ENCODE data around the gene CARNS1. TPM values are rescaled to one million over a fixed set of nuclear protein-coding genes. Genes with fewer than 3 reads are reported as not detected.

Gene CARNS1
- total RNA-seq, 1 donor from 2014 or later: 0.29 TPM

- TF ChIP-seq, protein P1, sequence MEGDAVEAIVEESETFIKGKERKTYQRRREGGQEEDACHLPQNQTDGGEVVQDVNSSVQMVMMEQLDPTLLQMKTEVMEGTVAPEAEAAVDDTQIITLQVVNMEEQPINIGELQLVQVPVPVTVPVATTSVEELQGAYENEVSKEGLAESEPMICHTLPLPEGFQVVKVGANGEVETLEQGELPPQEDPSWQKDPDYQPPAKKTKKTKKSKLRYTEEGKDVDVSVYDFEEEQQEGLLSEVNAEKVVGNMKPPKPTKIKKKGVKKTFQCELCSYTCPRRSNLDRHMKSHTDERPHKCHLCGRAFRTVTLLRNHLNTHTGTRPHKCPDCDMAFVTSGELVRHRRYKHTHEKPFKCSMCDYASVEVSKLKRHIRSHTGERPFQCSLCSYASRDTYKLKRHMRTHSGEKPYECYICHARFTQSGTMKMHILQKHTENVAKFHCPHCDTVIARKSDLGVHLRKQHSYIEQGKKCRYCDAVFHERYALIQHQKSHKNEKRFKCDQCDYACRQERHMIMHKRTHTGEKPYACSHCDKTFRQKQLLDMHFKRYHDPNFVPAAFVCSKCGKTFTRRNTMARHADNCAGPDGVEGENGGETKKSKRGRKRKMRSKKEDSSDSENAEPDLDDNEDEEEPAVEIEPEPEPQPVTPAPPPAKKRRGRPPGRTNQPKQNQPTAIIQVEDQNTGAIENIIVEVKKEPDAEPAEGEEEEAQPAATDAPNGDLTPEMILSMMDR (IDR thresholded peaks at IDR 0.05; ENCODE audit: unreplicated experiment): no peak
- Mint-ChIP-seq H3K4me3 (ENCODE audit: low read depth) (peak overlapping the region; percentile 10), H3K36me3 (ENCODE audit: insufficient read depth) (peaks cover 3% of the 10 kb centered on the region), H3K9me3 (ENCODE audit: low read depth) (no peaks in the 10 kb centered on the region), H3K27ac (no peak overlapping the region), H3K27me3 (no peaks in the 10 kb centered on the region), H3K4me1 (ENCODE audit: low read depth) (peaks cover 4% of the 10 kb centered on the region)
- DNase-seq (ENCODE audit: low spot score, unreplicated experiment): no peak
These were observed 16.1 kb downstream of the CARNS1 start for GRCh38 chr11:67431346-67432249.

- Mint-ChIP-seq H3K4me1 (ENCODE audit: low read depth) (peaks cover 2% of the 10 kb centered on the region), H3K27me3 (no peaks in the 10 kb centered on the region), H3K36me3 (ENCODE audit: insufficient read depth) (peaks cover 3% of the 10 kb centered on the region), H3K4me3 (ENCODE audit: low read depth) (no peak overlapping the region), H3K27ac (no peak overlapping the region), H3K9me3 (ENCODE audit: low read depth) (no peaks in the 10 kb centered on the region)
- TF ChIP-seq, protein P1 (IDR thresholded peaks at IDR 0.05; ENCODE audit: unreplicated experiment): no peak
- no peak for DNase-seq (ENCODE audit: low spot score, unreplicated experiment)
These were observed 17.3 kb downstream of the CARNS1 start for GRCh38 chr11:67432655-67433349.

DNA sequence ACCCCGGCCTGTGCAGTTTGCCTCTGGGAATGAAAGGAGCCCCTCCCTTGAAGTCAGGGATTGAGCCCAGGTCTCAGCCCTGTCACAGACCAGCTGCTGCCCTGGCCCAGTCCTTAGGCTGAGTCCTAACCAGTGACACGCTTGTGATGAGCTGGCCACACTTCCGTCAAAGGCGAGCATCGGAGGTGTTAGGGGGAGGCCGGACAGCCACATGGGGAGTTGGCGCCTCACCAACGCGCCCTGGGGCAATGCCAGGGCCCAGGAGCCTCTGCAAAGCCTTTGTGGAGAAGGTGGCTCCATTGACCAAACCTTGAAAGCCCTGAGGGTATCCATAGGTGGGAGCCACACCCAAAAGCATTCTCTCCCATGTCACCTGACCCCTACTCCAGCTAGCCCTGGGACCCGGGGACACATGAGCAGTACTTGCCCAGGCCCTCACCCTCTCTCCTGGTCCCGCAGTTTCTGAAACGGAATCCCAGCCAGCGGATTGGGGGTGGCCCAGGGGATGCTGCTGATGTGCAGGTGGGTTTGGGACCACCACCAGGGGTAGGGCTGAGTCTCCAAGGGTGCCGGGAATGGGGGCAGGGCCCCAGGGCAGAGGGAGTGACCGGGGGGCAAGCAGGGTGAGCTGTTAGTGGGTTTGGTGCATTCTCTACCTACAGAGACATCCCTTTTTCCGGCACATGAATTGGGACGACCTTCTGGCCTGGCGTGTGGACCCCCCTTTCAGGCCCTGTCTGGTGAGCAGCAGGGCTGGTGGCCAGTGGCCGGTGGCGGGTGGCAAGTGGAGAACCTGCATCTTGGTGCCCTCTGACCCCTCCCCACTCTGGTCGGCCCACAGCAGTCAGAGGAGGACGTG, 18.3 kb downstream of the CARNS1 start:
- TF ChIP-seq, protein P1 (IDR thresholded peaks at IDR 0.05; ENCODE audit: unreplicated experiment): no peak
- DNase-seq (ENCODE audit: low spot score, unreplicated experiment): no peak
- no peaks in the 10 kb centered on the region for H3K9me3 Mint-ChIP-seq (ENCODE audit: low read depth)
- no peak overlapping the region for H3K4me3 Mint-ChIP-seq (ENCODE audit: low read depth)
- no peaks in the 10 kb centered on the region for H3K27me3 Mint-ChIP-seq
- H3K4me1 Mint-ChIP-seq (ENCODE audit: low read depth): peaks cover under 1% of the 10 kb centered on the region
- no peak overlapping the region for H3K27ac Mint-ChIP-seq
- H3K36me3 Mint-ChIP-seq (ENCODE audit: insufficient read depth): peaks cover 3% of the 10 kb centered on the region

DNA sequence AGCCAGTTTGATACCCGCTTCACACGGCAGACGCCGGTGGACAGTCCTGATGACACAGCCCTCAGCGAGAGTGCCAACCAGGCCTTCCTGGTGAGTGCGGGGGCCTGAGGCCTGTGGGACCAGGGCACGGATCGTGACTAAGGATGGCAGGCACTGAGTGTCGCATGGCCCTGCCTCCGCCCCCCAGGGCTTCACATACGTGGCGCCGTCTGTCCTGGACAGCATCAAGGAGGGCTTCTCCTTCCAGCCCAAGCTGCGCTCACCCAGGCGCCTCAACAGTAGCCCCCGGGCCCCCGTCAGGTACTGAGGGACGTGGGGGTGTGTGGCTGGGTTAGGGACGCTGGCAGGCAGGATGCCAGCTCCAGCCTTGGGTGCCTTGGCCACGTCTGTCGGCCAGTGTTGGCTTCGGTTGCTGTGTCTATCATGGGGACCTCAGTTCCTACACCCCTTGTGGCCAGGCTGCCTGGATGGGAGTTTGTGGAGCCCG, 19.0 kb downstream of the CARNS1 start:
- no peak for DNase-seq (ENCODE audit: low spot score, unreplicated experiment)
- Mint-ChIP-seq H3K9me3 (ENCODE audit: low read depth) (no peaks in the 10 kb centered on the region), H3K4me1 (ENCODE audit: low read depth) (no peaks in the 10 kb centered on the region), H3K27me3 (no peaks in the 10 kb centered on the region), H3K27ac (no peak overlapping the region), H3K4me3 (ENCODE audit: low read depth) (no peak overlapping the region), H3K36me3 (ENCODE audit: insufficient read depth) (peaks cover 3% of the 10 kb centered on the region)
- TF ChIP-seq, protein P1 (IDR thresholded peaks at IDR 0.05; ENCODE audit: unreplicated experiment): no peak
